ENCODE data around the gene ASNSD1.

DNA sequence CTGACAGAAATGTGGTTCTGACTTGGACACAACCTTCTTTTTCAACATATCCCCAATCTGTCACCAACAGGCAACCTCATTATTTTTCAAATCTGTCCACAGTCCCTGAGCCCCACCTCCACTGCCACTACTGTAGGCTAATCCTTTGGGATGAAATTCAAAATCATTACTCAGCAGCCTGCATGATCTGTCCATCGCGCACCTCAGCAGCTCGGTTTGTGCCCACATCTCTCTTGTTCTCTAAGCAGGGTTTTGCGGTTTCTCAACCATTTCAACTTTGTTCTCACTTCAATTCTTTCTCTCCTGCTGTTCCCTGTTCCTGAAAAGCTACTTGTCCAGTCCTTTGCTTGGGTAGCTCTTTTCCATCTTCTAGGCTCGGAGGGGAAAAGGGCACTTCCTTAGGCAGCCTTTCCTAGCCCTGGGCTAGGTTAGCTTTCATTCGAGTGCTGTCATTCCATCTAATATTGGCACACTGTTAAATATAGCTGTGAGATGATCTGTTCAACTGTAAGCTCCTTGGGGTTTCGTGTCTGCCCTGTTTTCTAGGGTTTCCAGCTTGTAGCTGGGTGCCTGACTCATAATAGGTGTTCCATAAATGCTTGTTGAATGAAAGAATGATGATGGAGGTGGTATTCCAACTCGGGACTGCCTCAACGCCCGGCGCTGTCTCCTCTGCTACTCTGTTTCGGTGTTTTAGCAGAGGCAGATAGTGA, 12.6 kb downstream of the ASNSD1 start:
- no peak for TF ChIP-seq ZNF24 (IDR thresholded peaks at IDR 0.05)
- no peak for TF ChIP-seq TARDBP (CRISPR knock-in tag; IDR thresholded peaks at IDR 0.05)
- TF ChIP-seq ZNF580 (CRISPR knock-in tag; IDR thresholded peaks at IDR 0.05; ENCODE audit: borderline replicate concordance, low read depth) = no peak
- TF ChIP-seq SP140L (CRISPR knock-in tag; IDR thresholded peaks at IDR 0.05; ENCODE audit: borderline replicate concordance) = no peak
- no peak for TF ChIP-seq NFE2L2 (IDR thresholded peaks at IDR 0.05; ENCODE audit: low read length)
- no peak for TF ChIP-seq ZNF790 (CRISPR knock-in tag; IDR thresholded peaks at IDR 0.05; ENCODE audit: borderline replicate concordance)
- TF ChIP-seq, protein P1, sequence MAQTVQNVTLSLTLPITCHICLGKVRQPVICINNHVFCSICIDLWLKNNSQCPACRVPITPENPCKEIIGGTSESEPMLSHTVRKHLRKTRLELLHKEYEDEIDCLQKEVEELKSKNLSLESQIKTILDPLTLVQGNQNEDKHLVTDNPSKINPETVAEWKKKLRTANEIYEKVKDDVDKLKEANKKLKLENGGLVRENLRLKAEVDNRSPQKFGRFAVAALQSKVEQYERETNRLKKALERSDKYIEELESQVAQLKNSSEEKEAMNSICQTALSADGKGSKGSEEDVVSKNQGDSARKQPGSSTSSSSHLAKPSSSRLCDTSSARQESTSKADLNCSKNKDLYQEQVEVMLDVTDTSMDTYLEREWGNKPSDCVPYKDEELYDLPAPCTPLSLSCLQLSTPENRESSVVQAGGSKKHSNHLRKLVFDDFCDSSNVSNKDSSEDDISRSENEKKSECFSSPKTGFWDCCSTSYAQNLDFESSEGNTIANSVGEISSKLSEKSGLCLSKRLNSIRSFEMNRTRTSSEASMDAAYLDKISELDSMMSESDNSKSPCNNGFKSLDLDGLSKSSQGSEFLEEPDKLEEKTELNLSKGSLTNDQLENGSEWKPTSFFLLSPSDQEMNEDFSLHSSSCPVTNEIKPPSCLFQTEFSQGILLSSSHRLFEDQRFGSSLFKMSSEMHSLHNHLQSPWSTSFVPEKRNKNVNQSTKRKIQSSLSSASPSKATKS (CRISPR knock-in tag; IDR thresholded peaks at IDR 0.05) = no peak
- no peak for TF ChIP-seq AHDC1 (CRISPR knock-in tag; IDR thresholded peaks at IDR 0.05; ENCODE audit: borderline replicate concordance)
- no peak for TF ChIP-seq ZNF292 (CRISPR knock-in tag; IDR thresholded peaks at IDR 0.05; ENCODE audit: borderline replicate concordance, low read depth)
- TF ChIP-seq, protein P2, sequence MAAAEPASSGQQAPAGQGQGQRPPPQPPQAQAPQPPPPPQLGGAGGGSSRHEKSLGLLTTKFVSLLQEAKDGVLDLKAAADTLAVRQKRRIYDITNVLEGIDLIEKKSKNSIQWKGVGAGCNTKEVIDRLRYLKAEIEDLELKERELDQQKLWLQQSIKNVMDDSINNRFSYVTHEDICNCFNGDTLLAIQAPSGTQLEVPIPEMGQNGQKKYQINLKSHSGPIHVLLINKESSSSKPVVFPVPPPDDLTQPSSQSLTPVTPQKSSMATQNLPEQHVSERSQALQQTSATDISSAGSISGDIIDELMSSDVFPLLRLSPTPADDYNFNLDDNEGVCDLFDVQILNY (CRISPR knock-in tag; conservative IDR thresholded peaks at IDR 0.05) = no peak
- no peak for TF ChIP-seq BCL3 (CRISPR knock-in tag; IDR thresholded peaks at IDR 0.05)
- TF ChIP-seq HMGXB4 (CRISPR knock-in tag; IDR thresholded peaks at IDR 0.05; ENCODE audit: borderline replicate concordance in 1 of 2, low read depth in 1 of 2) = no peak
- no peak for TF ChIP-seq ZNF577 (CRISPR knock-in tag; IDR thresholded peaks at IDR 0.05; ENCODE audit: borderline replicate concordance, low read depth)

Data from HepG2 (cell line).